PC-3 (cell line): ENCODE results near the gene KIF25.

Source experiments
- CTCF ChIP-seq: fragments of 300-600 bp; sonication (generic); conservative IDR thresholded peaks from 2 replicates; pipeline ENCODE4 v1.5.1; 2017; ENCODE audit warnings: antibody characterized with exemption, low read depth, mild to moderate bottlenecking, low read length
- EZH2 ChIP-seq: fragments of 300-600 bp; sonication (generic); IDR thresholded peaks from one replicate; pipeline ENCODE4 v1.6.1; 2017; ENCODE audit warnings: antibody characterized with exemption, mild to moderate bottlenecking, low read length; ENCODE audit not compliant: unreplicated experiment

- TF ChIP-seq CTCF (no peak), EZH2 (no peak)
Measured at GRCh38 chr6:168042426-168043192, 45.1 kb downstream of the KIF25 start.
